HL-60 (cell line): ENCODE results near the gene TRA2B.

Source experiments
- DNase-seq, 2 experiments: peaks; one replicate each; pipeline ENCODE4 v3.0.0-alpha.2; 2010 to 2020; ENCODE audit warnings: low read depth in 1 of 2, low spot score in 1 of 2
- H3K27ac ChIP-seq: fragments of 250-450 bp; sonication (Bioruptor Pico); replicated peaks from 2 replicates; pipeline ENCODE4 v1.5.1; 2020; ENCODE audit warnings: mild to moderate bottlenecking, moderate library complexity
- H3K27me3 ChIP-seq: fragments of 250-450 bp; sonication (Bioruptor Pico); 2 replicates; pipeline ENCODE4 v1.5.1; 2021; ENCODE audit warnings: mild to moderate bottlenecking, moderate library complexity; ENCODE audit not compliant: insufficient read depth, poor library complexity, severe bottlenecking
- H3K4me3 ChIP-seq: replicated peaks from 2 replicates; pipeline ENCODE4 v1.5.1; 2011; ENCODE audit warnings: mild to moderate bottlenecking, control low read depth, low read length; ENCODE audit not compliant: insufficient read depth
- CTCF ChIP-seq: IDR thresholded peaks from one replicate; pipeline ENCODE4 v1.5.1; 2011; ENCODE audit warnings: low read length, control low read depth, inconsistent platforms; ENCODE audit not compliant: insufficient read depth
- GABPA ChIP-seq: IDR thresholded peaks from 2 replicates; pipeline ENCODE4 v1.6.1; 2012; ENCODE audit warnings: low read depth
- POLR2AphosphoS5 ChIP-seq: IDR thresholded peaks from 2 replicates; pipeline ENCODE4 v1.6.1; 2012; ENCODE audit warnings: low read depth
- REST ChIP-seq: IDR thresholded peaks from 2 replicates; pipeline ENCODE4 v1.6.1; 2012; ENCODE audit warnings: low read depth; ENCODE audit not compliant: insufficient replicate concordance
- SPI1 ChIP-seq: IDR thresholded peaks from 2 replicates; pipeline ENCODE4 v1.6.1; 2012; ENCODE audit warnings: low read depth, mild to moderate bottlenecking, borderline replicate concordance

Gene TRA2B

GRCh38 chr3:185931777-185932612 is 5.8 kb downstream of the TRA2B start:
- TF ChIP-seq GABPA (no peak), SPI1 (peak; percentile 78)

GRCh38 chr3:185930393-185931107 is 7.3 kb downstream of the TRA2B start:
- Histone ChIP-seq H3K27me3 (no peaks in the 10 kb centered on the region), H3K27ac (no peak overlapping the region), H3K4me3 (no peak overlapping the region; the same call in 1 of the 2 replicates)
- DNase-seq = no peak
- TF ChIP-seq SPI1 = no peak
- TF ChIP-seq GABPA = no peak
- TF ChIP-seq CTCF = no peak
- TF ChIP-seq REST = no peak
- TF ChIP-seq POLR2AphosphoS5 = no peak

More at GRCh38 chr3:185931777-185932612, 5.8 kb downstream of the TRA2B start:
- no peak overlapping the region for H3K27ac ChIP-seq
- peak overlapping the region; percentile 26; the same call in 1 of the 2 replicates for H3K4me3 ChIP-seq
- H3K27me3 ChIP-seq = no peaks in the 10 kb centered on the region
- no peak for DNase-seq

- DNase-seq = no peak
- TF ChIP-seq SPI1 (no peak), REST (no peak), CTCF (no peak), GABPA (no peak), POLR2AphosphoS5 (no peak)
- H3K4me3 ChIP-seq = no peak overlapping the region
- H3K27me3 ChIP-seq = no peaks in the 10 kb centered on the region
- no peak overlapping the region for H3K27ac ChIP-seq
Observed at GRCh38 chr3:185929192-185930151, 8.3 kb downstream of the TRA2B start.
